Measurements from ENCODE around the gene CIRBP. TPM values are rescaled to one million over a fixed set of nuclear protein-coding genes. Genes with fewer than 3 reads are reported as not detected.

CIRBP gene
- total RNA-seq, 2 experiments from 2014 or later, result 169 to 224 TPM

- no peaks in the 10 kb centered on the region for H3K27me3 Mint-ChIP-seq
- CTCF ChIA-PET, result interaction anchor here (1.0 kb wide), 1 partner anchor 17 kb away, joined by 3 read pairs; no protein-coding TSS in a partner anchor
Observed at GRCh38 chr19:1249990-1250436, 19.1 kb upstream of the CIRBP start.

GRCh38 chr19:1250437-1251260 is 18.5 kb upstream of the CIRBP start:
- CTCF ChIA-PET, result interaction anchor here (1.0 to 7.3 kb wide), 2 partner anchors 15 to 16 kb away, joined by 3 to 105 read pairs; partner anchors contain the start of gene CIRBP
- peak; percentile 60 for DNase-seq

More at GRCh38 chr19:1249990-1250436, 19.1 kb upstream of the CIRBP start:
- Mint-ChIP-seq H3K9me3 (no peaks in the 10 kb centered on the region), H3K4me1 (peaks cover 14% of the 10 kb centered on the region), H3K27ac (peak overlapping the region; percentile 66), H3K36me3 (ENCODE audit: low read depth) (peaks cover 24% of the 10 kb centered on the region), H3K4me3 (peak overlapping the region; percentile 77)
- POLR2A ChIA-PET, result no interaction called here
- DNase-seq, result no peak

GRCh38 chr19:1251330-1252220 is 17.6 kb upstream of the CIRBP start:
- POLR2A ChIA-PET, result interaction anchor here (0.6 kb wide), 1 partner anchor 10 kb away, joined by 3 read pairs; no protein-coding TSS in a partner anchor
- Mint-ChIP-seq H3K27ac (peak overlapping the region; percentile 91), H3K4me1 (peaks cover 18% of the 10 kb centered on the region), H3K9me3 (no peaks in the 10 kb centered on the region), H3K27me3 (no peaks in the 10 kb centered on the region), H3K4me3 (peak overlapping the region; percentile 95), H3K36me3 (ENCODE audit: low read depth) (peaks cover 28% of the 10 kb centered on the region)
- CTCF ChIA-PET, result interaction anchor here (7.3 kb wide), 1 partner anchor 14 kb away, joined by 105 read pairs; the partner anchor contains the start of gene CIRBP
- DNase-seq, result peak; percentile 78

More at GRCh38 chr19:1250437-1251260, 18.5 kb upstream of the CIRBP start:
- H3K4me3 Mint-ChIP-seq, result peak overlapping the region; percentile 95
- no peaks in the 10 kb centered on the region for H3K9me3 Mint-ChIP-seq
- peak overlapping the region; percentile 91 for H3K27ac Mint-ChIP-seq
- peaks cover 28% of the 10 kb centered on the region for H3K36me3 Mint-ChIP-seq (ENCODE audit: low read depth)
- peaks cover 18% of the 10 kb centered on the region for H3K4me1 Mint-ChIP-seq
- no peaks in the 10 kb centered on the region for H3K27me3 Mint-ChIP-seq
- POLR2A ChIA-PET, result no interaction called here

GRCh38 chr19:1252221-1252820 is 16.8 kb upstream of the CIRBP start:
- DNase-seq, result peak; percentile 80

GRCh38 chr19:1252821-1253513 is 16.2 kb upstream of the CIRBP start:
- peak overlapping the region; percentile 95 for H3K4me3 Mint-ChIP-seq

More at GRCh38 chr19:1252221-1252820, 16.8 kb upstream of the CIRBP start:
- Mint-ChIP-seq H3K36me3 (ENCODE audit: low read depth) (peaks cover 29% of the 10 kb centered on the region), H3K27ac (peak overlapping the region; percentile 85), H3K4me3 (peak overlapping the region; percentile 95), H3K9me3 (no peaks in the 10 kb centered on the region), H3K27me3 (no peaks in the 10 kb centered on the region), H3K4me1 (peaks cover 20% of the 10 kb centered on the region)
- CTCF ChIA-PET, result interaction anchor here (6.6 to 7.3 kb wide), 2 partner anchors 9 to 14 kb away, joined by 65 to 105 read pairs; partner anchors contain the start of gene CIRBP
- POLR2A ChIA-PET, result interaction anchor here (1.0 to 1.1 kb wide), 2 partner anchors 15 to 23 kb away, joined by 3 to 6 read pairs; partner anchors contain the start of gene FAM174C

GRCh38 chr19:1253514-1254080 is 15.5 kb upstream of the CIRBP start:
- H3K9me3 Mint-ChIP-seq, result no peaks in the 10 kb centered on the region
- ChIA-PET CTCF (interaction anchor here (6.6 to 7.3 kb wide), 2 partner anchors 10 to 12 kb away, joined by 65 to 105 read pairs; partner anchors contain the start of gene CIRBP), POLR2A (interaction anchor here (0.6 to 1.3 kb wide), 3 partner anchors 12 to 16 kb away, joined by 4 to 6 read pairs (median 6); partner anchors contain the start of genes ATP5F1D and CIRBP)
- peaks cover 39% of the 10 kb centered on the region for H3K36me3 Mint-ChIP-seq (ENCODE audit: low read depth)
- peaks cover 32% of the 10 kb centered on the region for H3K4me1 Mint-ChIP-seq
- H3K4me3 Mint-ChIP-seq, result peak overlapping the region; percentile 95
- no peaks in the 10 kb centered on the region for H3K27me3 Mint-ChIP-seq
- H3K27ac Mint-ChIP-seq, result peak overlapping the region; percentile 73
- DNase-seq, result no peak

More at GRCh38 chr19:1252821-1253513, 16.2 kb upstream of the CIRBP start:
- peaks cover 35% of the 10 kb centered on the region for H3K36me3 Mint-ChIP-seq (ENCODE audit: low read depth)
- ChIA-PET POLR2A (interaction anchor here (0.6 to 1.3 kb wide), 4 partner anchors 11 to 22 kb away, joined by 3 to 6 read pairs (median 5); partner anchors contain the start of genes ATP5F1D, CIRBP and FAM174C), CTCF (interaction anchor here (6.6 to 7.3 kb wide), 2 partner anchors 9 to 13 kb away, joined by 65 to 105 read pairs; partner anchors contain the start of gene CIRBP)
- no peaks in the 10 kb centered on the region for H3K9me3 Mint-ChIP-seq
- H3K27ac Mint-ChIP-seq, result peak overlapping the region; percentile 73
- peaks cover 26% of the 10 kb centered on the region for H3K4me1 Mint-ChIP-seq
- H3K27me3 Mint-ChIP-seq, result no peaks in the 10 kb centered on the region
- peak; percentile 76 for DNase-seq

- Mint-ChIP-seq H3K9me3 (no peaks in the 10 kb centered on the region), H3K36me3 (ENCODE audit: low read depth) (peaks cover 44% of the 10 kb centered on the region), H3K27ac (no peak overlapping the region), H3K4me3 (no peak overlapping the region), H3K27me3 (no peaks in the 10 kb centered on the region), H3K4me1 (peaks cover 36% of the 10 kb centered on the region)
- ChIA-PET CTCF (interaction anchor here (6.6 to 7.3 kb wide), 2 partner anchors 10 to 12 kb away, joined by 65 to 105 read pairs; partner anchors contain the start of gene CIRBP), POLR2A (interaction anchor here (1.3 kb wide), 1 partner anchor 15 kb away, joined by 6 read pairs; the partner anchor contains the start of gene CIRBP)
- no peak for DNase-seq
Observed at GRCh38 chr19:1254081-1254527, 15.0 kb upstream of the CIRBP start.

- no peaks in the 10 kb centered on the region for H3K9me3 Mint-ChIP-seq
- ChIA-PET CTCF (interaction anchor here (1.2 to 7.3 kb wide), 3 partner anchors 11 to 21 kb away, joined by 3 to 105 read pairs (median 65); partner anchors contain the start of genes CIRBP and FAM174C), POLR2A (no interaction called here)
- no peak for DNase-seq
- H3K36me3 Mint-ChIP-seq (ENCODE audit: low read depth), result peaks cover 45% of the 10 kb centered on the region
- peaks cover 41% of the 10 kb centered on the region for H3K4me1 Mint-ChIP-seq
- H3K27ac Mint-ChIP-seq, result peak overlapping the region; percentile 57
- H3K4me3 Mint-ChIP-seq, result peak overlapping the region; percentile 16
- no peaks in the 10 kb centered on the region for H3K27me3 Mint-ChIP-seq
Observed at GRCh38 chr19:1254530-1255185, 14.5 kb upstream of the CIRBP start.

GRCh38 chr19:1255186-1256161 is 13.7 kb upstream of the CIRBP start:
- peaks cover 45% of the 10 kb centered on the region for H3K36me3 Mint-ChIP-seq (ENCODE audit: low read depth)
- H3K9me3 Mint-ChIP-seq, result no peaks in the 10 kb centered on the region
- no peak for DNase-seq
- no peak overlapping the region for H3K27ac Mint-ChIP-seq
- CTCF ChIA-PET, result interaction anchor here (1.2 to 7.3 kb wide), 3 partner anchors 10 to 20 kb away, joined by 3 to 105 read pairs (median 65); partner anchors contain the start of genes CIRBP and FAM174C
- no peaks in the 10 kb centered on the region for H3K27me3 Mint-ChIP-seq
- POLR2A ChIA-PET, result interaction anchor here (1.6 kb wide), 1 partner anchor 13 kb away, joined by 4 read pairs; no protein-coding TSS in a partner anchor
- H3K4me3 Mint-ChIP-seq, result no peak overlapping the region
- peaks cover 45% of the 10 kb centered on the region for H3K4me1 Mint-ChIP-seq

Data from activated CD4-positive, alpha-beta T cell treated with anti-CD3 and anti-CD28 coated beads, Interleukin-2, amount 10 ng/mL, durations not matched to agents 7 days and 5 days (primary cell).